Stimulated activated CD4-positive, alpha-beta T cell treated with anti-CD3 and anti-CD28 coated beads, Interleukin-12 subunit alpha, Interleukin-12 subunit beta, amount 100 ng/mL, for 48 hours (primary cell): ENCODE results near the gene KLHL28.

Source experiments
- DNase-seq, 3 donors: peaks; one replicate each; pipeline ENCODE4 v3.0.0-alpha.2; 2020; ENCODE audit warnings: low read depth in 2 of 3, low spot score in 1 of 3

Gene KLHL28

GRCh38 chr14:44960646-44961045 is 1.1 kb downstream of the KLHL28 start:
- no peak for DNase-seq

- DNase-seq, result no peak
These were observed 1.6 kb downstream of the KLHL28 start for GRCh38 chr14:44960146-44960545.

- DNase-seq, result no peak
These were observed 2.2 kb downstream of the KLHL28 start for GRCh38 chr14:44959538-44959937.

GRCh38 chr14:44956866-44957265 is 4.9 kb downstream of the KLHL28 start:
- DNase-seq, result no peak

- no peak for DNase-seq
These were observed 6.2 kb downstream of the KLHL28 start for GRCh38 chr14:44955528-44955927.

- DNase-seq, result no peak
These were observed 7.0 kb downstream of the KLHL28 start for GRCh38 chr14:44954750-44955149.

- DNase-seq, result no peak
These were observed 9.2 kb downstream of the KLHL28 start for GRCh38 chr14:44952391-44953110.

- DNase-seq, result no peak
These were observed 10.7 kb downstream of the KLHL28 start for GRCh38 chr14:44951051-44951450.

GRCh38 chr14:44945264-44945663 is 16.5 kb downstream of the KLHL28 start:
- DNase-seq, result no peak

- DNase-seq, result no peak
These were observed 17.6 kb downstream of the KLHL28 start for GRCh38 chr14:44944107-44944506.

- DNase-seq, result no peak
These were observed 19.3 kb downstream of the KLHL28 start for GRCh38 chr14:44942436-44942835.

GRCh38 chr14:44941591-44941990 is 20.2 kb downstream of the KLHL28 start:
- DNase-seq, result no peak

GRCh38 chr14:44940944-44941343 is 20.8 kb downstream of the KLHL28 start:
- DNase-seq, result no peak

GRCh38 chr14:44940211-44940610 is 21.5 kb downstream of the KLHL28 start:
- DNase-seq, result no peak

GRCh38 chr14:44937547-44937946 is 24.2 kb downstream of the KLHL28 start:
- no peak for DNase-seq

GRCh38 chr14:44935155-44935554 is 26.6 kb downstream of the KLHL28 start:
- DNase-seq, result no peak

- DNase-seq, result no peak
These were observed 33.0 kb downstream of the KLHL28 start for GRCh38 chr14:44928793-44929192.

- DNase-seq, result no peak
These were observed 46.9 kb downstream of the KLHL28 start for GRCh38 chr14:44914849-44915248.

GRCh38 chr14:44912041-44912869 is 49.5 kb downstream of the KLHL28 start:
- DNase-seq, result no peak

- DNase-seq, result no peak
These were observed 50.9 kb downstream of the KLHL28 start for GRCh38 chr14:44910821-44911220.

- DNase-seq, result no peak
These were observed 60.1 kb downstream of the KLHL28 start for GRCh38 chr14:44901696-44902095.

- no peak for DNase-seq
These were observed 63.2 kb downstream of the KLHL28 start for GRCh38 chr14:44898551-44898950.

- DNase-seq, result no peak
These were observed 63.9 kb downstream of the KLHL28 start for GRCh38 chr14:44897845-44898151.
